Body of pancreas (tissue), 4 donors: ENCODE measurements around the gene CCND1. TPM values are rescaled to one million over a fixed set of nuclear protein-coding genes. Genes with fewer than 3 reads are reported as not detected.

ENCODE experiments used
- ATAC-seq: fragments of 150-250 bp; one replicate; pipeline ENCODE4 v1.9.1; 2016
- DNase-seq, 4 donors: peaks; one replicate each; pipeline ENCODE4 v3.0.0-alpha.2; 2019
- H3K27ac ChIP-seq, 4 donors: fragments of 200-600 bp; sonication (generic); 1 replicate in 3 of 4; 2 replicates in 1 of 4; pipeline versions ENCODE4 v1.5.1 to v1.6.1; 2016 to 2019; ENCODE audit warnings: mild to moderate bottlenecking in 1 of 4, mixed read lengths in 1 of 4, moderate library complexity in 1 of 4
- H3K27me3 ChIP-seq, 2 donors: fragments of 200-600 bp; sonication (generic); one replicate each; pipeline ENCODE4 v1.6.0; 2016; ENCODE audit warnings: mild to moderate bottlenecking in 1 of 2
- H3K36me3 ChIP-seq, 2 donors: fragments of 200-600 bp; sonication (generic); replicated peaks in 1 of 2; 2 replicates each; pipeline ENCODE4 v1.5.1; 2016; ENCODE audit warnings: low read depth in 2 of 2; ENCODE audit not compliant: insufficient read depth in 1 of 2
- H3K4me1 ChIP-seq: fragments of 200-600 bp; sonication (generic); one replicate; pipeline ENCODE4 v1.6.0; 2016
- H3K4me3 ChIP-seq, 2 donors: fragments of 200-600 bp; sonication (generic); 1 replicate in 1 of 2; 2 replicates in 1 of 2; pipeline ENCODE4 v1.5.1; 2016 to 2019
- H3K9me3 ChIP-seq, 3 donors: fragments of 200-600 bp; sonication (generic); 1 replicate in 2 of 3; 2 replicates in 1 of 3; pipeline ENCODE4 v1.5.1; 2016
- CTCF ChIP-seq, 7 experiments: fragments of 450-650 bp in 4 of 7; fragments of 200-600 bp in 3 of 7; sonication (generic) in 3 of 7; IDR thresholded peaks; one replicate each; pipeline ENCODE4 v1.5.1; 2016 to 2019; ENCODE audit warnings: antibody characterized with exemption in 7 of 7
- POLR2A ChIP-seq, 3 donors: fragments of 450-650 bp; IDR thresholded peaks; one replicate each; pipeline ENCODE4 v1.6.1; 2016; ENCODE audit warnings: antibody characterized with exemption in 3 of 3, mild to moderate bottlenecking in 2 of 3
- WGBS, 2 donors: methylation state at CpG; one replicate each; pipeline ENCODE4 v1.1.5; 2017; 5-methylcytosine and 5-hydroxymethylcytosine counted together
- intact Hi-C: fragments of 100-400 bp; cut with DNase I; formaldehyde crosslinking; loops from one replicate; pipeline ENCODE4 v1.15.1; 2023
- total RNA-seq, 2 donors: library from RNA; depleted of rRNA; stranded (reverse); fragments of >200 nt; gene quantifications; one replicate each; pipeline ENCODE4 v1.1.0, GENCODE V29; 2016

Gene CCND1
- total RNA-seq, 2 donors from 2014 or later: 90.3 to 201 TPM

GRCh38 chr11:69650081-69650831 lies 9.3 kb downstream of the CCND1 start:
- Histone ChIP-seq H3K36me3 (peaks cover 0 to 2% of the 10 kb centered on the region in 2 donors), H3K4me3 (no peak overlapping the region), H3K4me1 (peaks cover 25% of the 10 kb centered on the region), H3K27me3 (no peaks in the 10 kb centered on the region), H3K27ac (peak overlapping the region in 1 of 4 donors; percentile 34), H3K9me3 (no peaks in the 10 kb centered on the region)
- no peak for TF ChIP-seq CTCF (IDR thresholded peaks at IDR 0.05)
- DNase-seq (no peak), ATAC-seq (no peak)
- WGBS, 2 donors: 73 to 92% methylated on average over 3 to 23 of the region's 24 CpGs
- intact Hi-C loops: no loop called here

GRCh38 chr11:69650832-69651344 lies 9.9 kb downstream of the CCND1 start:
- H3K4me3 ChIP-seq: no peak overlapping the region
- no peak overlapping the region for H3K27ac ChIP-seq
- 63 to 74% methylated on average over 17 to 19 of the region's 23 CpGs for WGBS, 2 donors
- H3K9me3 ChIP-seq: no peaks in the 10 kb centered on the region
- TF ChIP-seq POLR2A (IDR thresholded peaks at IDR 0.05) (no peak), CTCF (IDR thresholded peaks at IDR 0.05) (no peak)
- H3K27me3 ChIP-seq: no peaks in the 10 kb centered on the region
- H3K4me1 ChIP-seq: peaks cover 19% of the 10 kb centered on the region
- H3K36me3 ChIP-seq: peaks cover 0 to 2% of the 10 kb centered on the region in 2 donors
- DNase-seq: no peak
- intact Hi-C loops: no loop called here
- no peak for ATAC-seq

GRCh38 chr11:69651834-69652620 lies 11.1 kb downstream of the CCND1 start:
- H3K4me1 ChIP-seq: peaks cover 14% of the 10 kb centered on the region
- ATAC-seq (no peak), DNase-seq (no peak)
- peaks cover 0 to 2% of the 10 kb centered on the region in 2 donors for H3K36me3 ChIP-seq
- no peaks in the 10 kb centered on the region for H3K9me3 ChIP-seq
- no peak overlapping the region for H3K4me3 ChIP-seq
- intact Hi-C loops: no loop called here
- H3K27me3 ChIP-seq: no peaks in the 10 kb centered on the region
- no peak overlapping the region for H3K27ac ChIP-seq
- TF ChIP-seq CTCF (IDR thresholded peaks at IDR 0.05): no peak
- no peak for TF ChIP-seq POLR2A (IDR thresholded peaks at IDR 0.05)
- 72% methylated on average over 15 of the region's 15 CpGs for WGBS, 2 donors

GRCh38 chr11:69652999-69653398 lies 12.0 kb downstream of the CCND1 start:
- ATAC-seq (no peak), DNase-seq (no peak)
- no peaks in the 10 kb centered on the region for H3K27me3 ChIP-seq
- H3K4me1 ChIP-seq: peaks cover 14% of the 10 kb centered on the region
- peaks cover 0 to 2% of the 10 kb centered on the region in 2 donors for H3K36me3 ChIP-seq
- WGBS, 2 donors: 77 to 78% methylated on average over 11 of the region's 11 CpGs
- no peak overlapping the region for H3K27ac ChIP-seq
- TF ChIP-seq CTCF (IDR thresholded peaks at IDR 0.05) (no peak), POLR2A (IDR thresholded peaks at IDR 0.05) (no peak)
- intact Hi-C loops: no loop called here
- no peaks in the 10 kb centered on the region for H3K9me3 ChIP-seq
- no peak overlapping the region for H3K4me3 ChIP-seq
